ENCODE measurements around the gene BTBD10. TPM values are rescaled to one million over a fixed set of nuclear protein-coding genes. Genes with fewer than 3 reads are reported as not detected.

Gene BTBD10
- total and polyA plus RNA-seq, 2 experiments from 2014 or later, result 20.2 to 30.1 TPM

DNA sequence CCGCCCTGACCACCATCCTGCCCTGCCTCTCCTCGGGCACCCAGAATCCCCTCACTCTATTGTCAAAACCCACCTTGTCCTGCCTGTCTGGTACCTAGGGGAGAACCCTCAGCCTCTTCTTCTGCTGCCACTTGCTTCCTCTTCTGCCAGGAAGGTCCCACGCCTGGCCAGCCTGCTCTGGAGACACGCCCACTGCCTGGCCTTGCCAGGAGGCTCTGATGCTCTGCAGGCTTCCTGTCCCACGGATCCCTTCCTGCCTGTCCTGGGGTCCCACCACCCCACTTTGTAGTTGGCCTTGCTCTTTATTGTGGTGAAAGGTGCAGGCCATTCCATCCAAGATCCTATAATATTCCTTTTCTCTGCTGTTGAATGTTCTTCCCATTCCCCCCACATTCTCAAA, 122.0 kb downstream of the BTBD10 start (continued):
- TF ChIP-seq, protein P1, sequence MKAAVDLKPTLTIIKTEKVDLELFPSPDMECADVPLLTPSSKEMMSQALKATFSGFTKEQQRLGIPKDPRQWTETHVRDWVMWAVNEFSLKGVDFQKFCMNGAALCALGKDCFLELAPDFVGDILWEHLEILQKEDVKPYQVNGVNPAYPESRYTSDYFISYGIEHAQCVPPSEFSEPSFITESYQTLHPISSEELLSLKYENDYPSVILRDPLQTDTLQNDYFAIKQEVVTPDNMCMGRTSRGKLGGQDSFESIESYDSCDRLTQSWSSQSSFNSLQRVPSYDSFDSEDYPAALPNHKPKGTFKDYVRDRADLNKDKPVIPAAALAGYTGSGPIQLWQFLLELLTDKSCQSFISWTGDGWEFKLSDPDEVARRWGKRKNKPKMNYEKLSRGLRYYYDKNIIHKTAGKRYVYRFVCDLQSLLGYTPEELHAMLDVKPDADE (IDR thresholded peaks at IDR 0.05), result no peak

DNA sequence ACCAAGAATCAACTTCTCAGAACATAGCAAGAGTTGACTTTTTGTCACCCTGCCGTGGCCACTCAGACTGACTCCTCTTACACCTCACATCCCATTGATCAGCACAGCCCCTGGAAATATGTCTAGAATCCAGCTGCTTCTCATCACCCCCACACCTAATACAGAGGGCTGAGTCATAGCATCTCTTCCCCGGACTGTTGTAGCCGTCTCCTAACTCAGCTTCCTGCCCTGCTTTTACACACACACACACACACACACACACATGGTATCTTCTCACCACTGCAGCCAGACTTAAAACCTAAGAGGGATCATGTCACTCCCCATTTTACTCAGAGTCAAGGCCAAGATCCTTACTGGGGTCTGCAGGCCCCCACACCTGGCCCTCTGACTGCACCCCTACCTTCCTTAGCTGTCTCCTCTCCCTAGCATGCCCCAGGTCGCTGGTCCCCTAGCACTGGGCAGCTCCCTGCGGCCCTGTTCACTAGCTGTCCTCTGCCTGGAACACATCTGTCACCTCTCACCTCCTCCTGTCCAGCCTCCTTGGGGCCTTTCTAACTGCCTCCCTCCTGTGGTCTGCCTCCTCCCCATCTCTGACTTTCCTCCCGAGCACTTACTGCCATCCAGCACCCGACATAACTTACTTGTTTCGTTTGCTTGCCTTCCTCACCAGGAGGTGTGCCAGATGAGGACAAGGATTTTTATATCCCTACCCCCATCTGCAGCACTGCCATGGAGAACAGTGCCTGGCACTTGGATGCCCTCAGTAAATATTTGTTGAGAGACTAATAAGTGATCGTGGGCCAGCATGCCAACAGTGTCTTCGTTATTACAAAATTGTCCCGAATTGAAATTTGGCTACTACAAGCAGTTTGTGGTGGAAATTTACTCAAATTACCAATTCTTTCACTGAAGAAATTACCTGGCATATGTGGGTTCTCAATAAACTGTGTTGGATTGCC, 123.5 kb downstream of the BTBD10 start:
- H3K4me3 Mint-ChIP-seq, result no peak overlapping the region; the same call in 2 of the 3 replicates
- no peaks in the 10 kb centered on the region for H3K79me2 ChIP-seq (replicated peaks; ENCODE audit: insufficient read depth)
- H3K27ac ChIP-seq (ENCODE audit: low read depth), result no peak overlapping the region
- H2AFZ ChIP-seq, result no peak overlapping the region
- H3K4me3 ChIP-seq, result no peak overlapping the region
- peaks cover 11% of the 10 kb centered on the region; the same call in 2 of the 3 replicates for H3K9me3 Mint-ChIP-seq
- peaks cover 8% of the 10 kb centered on the region; the same call in 2 of the 3 replicates for H3K4me1 Mint-ChIP-seq
- no peak for DNase-seq (ENCODE audit: low spot score)
- H3K4me1 ChIP-seq (ENCODE audit: insufficient read depth), result no peaks in the 10 kb centered on the region
- no peaks in the 10 kb centered on the region for H4K20me1 ChIP-seq (replicated peaks; ENCODE audit: insufficient read depth)
- peaks cover 6% of the 10 kb centered on the region for H3K27me3 Mint-ChIP-seq (ENCODE audit: insufficient read depth, low read depth, poor library complexity)
- no peaks in the 10 kb centered on the region for H3K27me3 ChIP-seq (ENCODE audit: insufficient read depth)
- no peaks in the 10 kb centered on the region for H3K36me3 ChIP-seq (ENCODE audit: insufficient read depth)
- no peaks in the 10 kb centered on the region for H3F3A ChIP-seq (replicated peaks; ENCODE audit: low read depth)
- peak overlapping the region; percentile 8; the same call in 1 of the 2 replicates for H3K27ac Mint-ChIP-seq
- H3K4me2 ChIP-seq, result no peak overlapping the region
- no peaks in the 10 kb centered on the region for H3K36me3 Mint-ChIP-seq (ENCODE audit: low read depth)
- no peaks in the 10 kb centered on the region for H3K9me2 ChIP-seq (ENCODE audit: insufficient read depth)
- ATAC-seq, result no peak
- TF ChIP-seq, protein P2, sequence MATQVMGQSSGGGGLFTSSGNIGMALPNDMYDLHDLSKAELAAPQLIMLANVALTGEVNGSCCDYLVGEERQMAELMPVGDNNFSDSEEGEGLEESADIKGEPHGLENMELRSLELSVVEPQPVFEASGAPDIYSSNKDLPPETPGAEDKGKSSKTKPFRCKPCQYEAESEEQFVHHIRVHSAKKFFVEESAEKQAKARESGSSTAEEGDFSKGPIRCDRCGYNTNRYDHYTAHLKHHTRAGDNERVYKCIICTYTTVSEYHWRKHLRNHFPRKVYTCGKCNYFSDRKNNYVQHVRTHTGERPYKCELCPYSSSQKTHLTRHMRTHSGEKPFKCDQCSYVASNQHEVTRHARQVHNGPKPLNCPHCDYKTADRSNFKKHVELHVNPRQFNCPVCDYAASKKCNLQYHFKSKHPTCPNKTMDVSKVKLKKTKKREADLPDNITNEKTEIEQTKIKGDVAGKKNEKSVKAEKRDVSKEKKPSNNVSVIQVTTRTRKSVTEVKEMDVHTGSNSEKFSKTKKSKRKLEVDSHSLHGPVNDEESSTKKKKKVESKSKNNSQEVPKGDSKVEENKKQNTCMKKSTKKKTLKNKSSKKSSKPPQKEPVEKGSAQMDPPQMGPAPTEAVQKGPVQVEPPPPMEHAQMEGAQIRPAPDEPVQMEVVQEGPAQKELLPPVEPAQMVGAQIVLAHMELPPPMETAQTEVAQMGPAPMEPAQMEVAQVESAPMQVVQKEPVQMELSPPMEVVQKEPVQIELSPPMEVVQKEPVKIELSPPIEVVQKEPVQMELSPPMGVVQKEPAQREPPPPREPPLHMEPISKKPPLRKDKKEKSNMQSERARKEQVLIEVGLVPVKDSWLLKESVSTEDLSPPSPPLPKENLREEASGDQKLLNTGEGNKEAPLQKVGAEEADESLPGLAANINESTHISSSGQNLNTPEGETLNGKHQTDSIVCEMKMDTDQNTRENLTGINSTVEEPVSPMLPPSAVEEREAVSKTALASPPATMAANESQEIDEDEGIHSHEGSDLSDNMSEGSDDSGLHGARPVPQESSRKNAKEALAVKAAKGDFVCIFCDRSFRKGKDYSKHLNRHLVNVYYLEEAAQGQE (IDR thresholded peaks at IDR 0.05; ENCODE audit: unreplicated experiment), result no peak
- TF ChIP-seq ZNF114 (CRISPR knock-in tag; IDR thresholded peaks at IDR 0.05), result no peak
- no peak for TF ChIP-seq JUNB (IDR thresholded peaks at IDR 0.05; ENCODE audit: unreplicated experiment)
- TF ChIP-seq, protein P3, sequence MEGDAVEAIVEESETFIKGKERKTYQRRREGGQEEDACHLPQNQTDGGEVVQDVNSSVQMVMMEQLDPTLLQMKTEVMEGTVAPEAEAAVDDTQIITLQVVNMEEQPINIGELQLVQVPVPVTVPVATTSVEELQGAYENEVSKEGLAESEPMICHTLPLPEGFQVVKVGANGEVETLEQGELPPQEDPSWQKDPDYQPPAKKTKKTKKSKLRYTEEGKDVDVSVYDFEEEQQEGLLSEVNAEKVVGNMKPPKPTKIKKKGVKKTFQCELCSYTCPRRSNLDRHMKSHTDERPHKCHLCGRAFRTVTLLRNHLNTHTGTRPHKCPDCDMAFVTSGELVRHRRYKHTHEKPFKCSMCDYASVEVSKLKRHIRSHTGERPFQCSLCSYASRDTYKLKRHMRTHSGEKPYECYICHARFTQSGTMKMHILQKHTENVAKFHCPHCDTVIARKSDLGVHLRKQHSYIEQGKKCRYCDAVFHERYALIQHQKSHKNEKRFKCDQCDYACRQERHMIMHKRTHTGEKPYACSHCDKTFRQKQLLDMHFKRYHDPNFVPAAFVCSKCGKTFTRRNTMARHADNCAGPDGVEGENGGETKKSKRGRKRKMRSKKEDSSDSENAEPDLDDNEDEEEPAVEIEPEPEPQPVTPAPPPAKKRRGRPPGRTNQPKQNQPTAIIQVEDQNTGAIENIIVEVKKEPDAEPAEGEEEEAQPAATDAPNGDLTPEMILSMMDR (conservative IDR thresholded peaks at IDR 0.05; ENCODE audit: low read depth in 2 of 2), result no peak
- TF ChIP-seq STAT1 (IDR thresholded peaks at IDR 0.05; ENCODE audit: unreplicated experiment), result no peak
- no peak for TF ChIP-seq CREB1 (CRISPR knock-in tag; IDR thresholded peaks at IDR 0.05; ENCODE audit: low read depth)
- TF ChIP-seq, protein P1 (IDR thresholded peaks at IDR 0.05), result no peak
- TF ChIP-seq, protein P4, sequence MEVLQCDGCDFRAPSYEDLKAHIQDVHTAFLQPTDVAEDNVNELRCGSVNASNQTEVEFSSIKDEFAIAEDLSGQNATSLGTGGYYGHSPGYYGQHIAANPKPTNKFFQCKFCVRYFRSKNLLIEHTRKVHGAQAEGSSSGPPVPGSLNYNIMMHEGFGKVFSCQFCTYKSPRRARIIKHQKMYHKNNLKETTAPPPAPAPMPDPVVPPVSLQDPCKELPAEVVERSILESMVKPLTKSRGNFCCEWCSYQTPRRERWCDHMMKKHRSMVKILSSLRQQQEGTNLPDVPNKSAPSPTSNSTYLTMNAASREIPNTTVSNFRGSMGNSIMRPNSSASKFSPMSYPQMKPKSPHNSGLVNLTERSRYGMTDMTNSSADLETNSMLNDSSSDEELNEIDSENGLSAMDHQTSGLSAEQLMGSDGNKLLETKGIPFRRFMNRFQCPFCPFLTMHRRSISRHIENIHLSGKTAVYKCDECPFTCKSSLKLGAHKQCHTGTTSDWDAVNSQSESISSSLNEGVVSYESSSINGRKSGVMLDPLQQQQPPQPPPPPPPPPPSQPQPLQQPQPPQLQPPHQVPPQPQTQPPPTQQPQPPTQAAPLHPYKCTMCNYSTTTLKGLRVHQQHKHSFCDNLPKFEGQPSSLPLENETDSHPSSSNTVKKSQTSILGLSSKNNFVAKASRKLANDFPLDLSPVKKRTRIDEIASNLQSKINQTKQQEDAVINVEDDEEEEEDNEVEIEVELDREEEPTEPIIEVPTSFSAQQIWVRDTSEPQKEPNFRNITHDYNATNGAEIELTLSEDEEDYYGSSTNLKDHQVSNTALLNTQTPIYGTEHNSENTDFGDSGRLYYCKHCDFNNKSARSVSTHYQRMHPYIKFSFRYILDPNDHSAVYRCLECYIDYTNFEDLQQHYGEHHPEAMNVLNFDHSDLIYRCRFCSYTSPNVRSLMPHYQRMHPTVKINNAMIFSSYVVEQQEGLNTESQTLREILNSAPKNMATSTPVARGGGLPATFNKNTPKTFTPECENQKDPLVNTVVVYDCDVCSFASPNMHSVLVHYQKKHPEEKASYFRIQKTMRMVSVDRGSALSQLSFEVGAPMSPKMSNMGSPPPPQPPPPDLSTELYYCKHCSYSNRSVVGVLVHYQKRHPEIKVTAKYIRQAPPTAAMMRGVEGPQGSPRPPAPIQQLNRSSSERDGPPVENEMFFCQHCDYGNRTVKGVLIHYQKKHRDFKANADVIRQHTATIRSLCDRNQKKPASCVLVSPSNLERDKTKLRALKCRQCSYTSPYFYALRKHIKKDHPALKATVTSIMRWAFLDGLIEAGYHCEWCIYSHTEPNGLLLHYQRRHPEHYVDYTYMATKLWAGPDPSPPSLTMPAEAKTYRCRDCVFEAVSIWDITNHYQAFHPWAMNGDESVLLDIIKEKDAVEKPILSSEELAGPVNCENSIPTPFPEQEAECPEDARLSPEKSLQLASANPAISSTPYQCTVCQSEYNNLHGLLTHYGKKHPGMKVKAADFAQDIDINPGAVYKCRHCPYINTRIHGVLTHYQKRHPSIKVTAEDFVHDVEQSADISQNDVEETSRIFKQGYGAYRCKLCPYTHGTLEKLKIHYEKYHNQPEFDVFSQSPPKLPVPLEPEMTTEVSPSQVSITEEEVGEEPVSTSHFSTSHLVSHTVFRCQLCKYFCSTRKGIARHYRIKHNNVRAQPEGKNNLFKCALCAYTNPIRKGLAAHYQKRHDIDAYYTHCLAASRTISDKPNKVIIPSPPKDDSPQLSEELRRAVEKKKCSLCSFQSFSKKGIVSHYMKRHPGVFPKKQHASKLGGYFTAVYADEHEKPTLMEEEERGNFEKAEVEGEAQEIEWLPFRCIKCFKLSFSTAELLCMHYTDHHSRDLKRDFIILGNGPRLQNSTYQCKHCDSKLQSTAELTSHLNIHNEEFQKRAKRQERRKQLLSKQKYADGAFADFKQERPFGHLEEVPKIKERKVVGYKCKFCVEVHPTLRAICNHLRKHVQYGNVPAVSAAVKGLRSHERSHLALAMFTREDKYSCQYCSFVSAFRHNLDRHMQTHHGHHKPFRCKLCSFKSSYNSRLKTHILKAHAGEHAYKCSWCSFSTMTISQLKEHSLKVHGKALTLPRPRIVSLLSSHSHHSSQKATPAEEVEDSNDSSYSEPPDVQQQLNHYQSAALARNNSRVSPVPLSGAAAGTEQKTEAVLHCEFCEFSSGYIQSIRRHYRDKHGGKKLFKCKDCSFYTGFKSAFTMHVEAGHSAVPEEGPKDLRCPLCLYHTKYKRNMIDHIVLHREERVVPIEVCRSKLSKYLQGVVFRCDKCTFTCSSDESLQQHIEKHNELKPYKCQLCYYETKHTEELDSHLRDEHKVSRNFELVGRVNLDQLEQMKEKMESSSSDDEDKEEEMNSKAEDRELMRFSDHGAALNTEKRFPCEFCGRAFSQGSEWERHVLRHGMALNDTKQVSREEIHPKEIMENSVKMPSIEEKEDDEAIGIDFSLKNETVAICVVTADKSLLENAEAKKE (CRISPR knock-in tag; IDR thresholded peaks at IDR 0.05), result no peak
- TF ChIP-seq ZNF331 (CRISPR knock-in tag; IDR thresholded peaks at IDR 0.05; ENCODE audit: low read depth), result no peak
